ENCODE measurements around the gene UBE2V1.

The UBE2V1 gene

GRCh38 chr20:50056951-50057713 lies 55.8 kb downstream of the UBE2V1 start:
- TF ChIP-seq GATA2 (IDR thresholded peaks at IDR 0.05; ENCODE audit: low read depth, low read length) (no peak), GATA3 (IDR thresholded peaks at IDR 0.05; ENCODE audit: low read depth, low read length) (no peak)

GRCh38 chr20:50056408-50056926 lies 56.5 kb downstream of the UBE2V1 start:
- TF ChIP-seq GATA2 (IDR thresholded peaks at IDR 0.05; ENCODE audit: low read depth, low read length) (no peak), GATA3 (IDR thresholded peaks at IDR 0.05; ENCODE audit: low read depth, low read length) (no peak)

GRCh38 chr20:50055524-50056083 lies 57.3 kb downstream of the UBE2V1 start:
- TF ChIP-seq GATA3 (IDR thresholded peaks at IDR 0.05; ENCODE audit: low read depth, low read length) = no peak
- no peak for TF ChIP-seq GATA2 (IDR thresholded peaks at IDR 0.05; ENCODE audit: low read depth, low read length)

- TF ChIP-seq GATA2 (IDR thresholded peaks at IDR 0.05; ENCODE audit: low read depth, low read length) (0 out of 2 replicates have a peak, but pooled peaks have one; percentile 34), GATA3 (IDR thresholded peaks at IDR 0.05; ENCODE audit: low read depth, low read length) (no peak)
Observed at GRCh38 chr20:50054626-50055511, 58.1 kb downstream of the UBE2V1 start.

- TF ChIP-seq GATA2 (IDR thresholded peaks at IDR 0.05; ENCODE audit: low read depth, low read length) (no peak), GATA3 (IDR thresholded peaks at IDR 0.05; ENCODE audit: low read depth, low read length) (no peak)
Observed at GRCh38 chr20:50054231-50054547, 58.8 kb downstream of the UBE2V1 start.

- TF ChIP-seq GATA3 (IDR thresholded peaks at IDR 0.05; ENCODE audit: low read depth, low read length) = no peak
- TF ChIP-seq GATA2 (IDR thresholded peaks at IDR 0.05; ENCODE audit: low read depth, low read length) = no peak
Observed at GRCh38 chr20:50053362-50054230, 59.4 kb downstream of the UBE2V1 start.

GRCh38 chr20:50052550-50053361 lies 60.2 kb downstream of the UBE2V1 start:
- TF ChIP-seq GATA3 (IDR thresholded peaks at IDR 0.05; ENCODE audit: low read depth, low read length) (no peak), GATA2 (IDR thresholded peaks at IDR 0.05; ENCODE audit: low read depth, low read length) (no peak)

- TF ChIP-seq GATA2 (IDR thresholded peaks at IDR 0.05; ENCODE audit: low read depth, low read length) (no peak), GATA3 (IDR thresholded peaks at IDR 0.05; ENCODE audit: low read depth, low read length) (no peak)
Observed at GRCh38 chr20:50050660-50051308, 62.2 kb downstream of the UBE2V1 start.

GRCh38 chr20:50050214-50050613 lies 62.7 kb downstream of the UBE2V1 start:
- TF ChIP-seq GATA2 (IDR thresholded peaks at IDR 0.05; ENCODE audit: low read depth, low read length) (no peak), GATA3 (IDR thresholded peaks at IDR 0.05; ENCODE audit: low read depth, low read length) (no peak)

- TF ChIP-seq GATA2 (IDR thresholded peaks at IDR 0.05; ENCODE audit: low read depth, low read length) (no peak), GATA3 (IDR thresholded peaks at IDR 0.05; ENCODE audit: low read depth, low read length) (no peak)
Observed at GRCh38 chr20:50049442-50050026, 63.4 kb downstream of the UBE2V1 start.

GRCh38 chr20:50048420-50049166 lies 64.4 kb downstream of the UBE2V1 start:
- TF ChIP-seq GATA3 (IDR thresholded peaks at IDR 0.05; ENCODE audit: low read depth, low read length) (no peak), GATA2 (IDR thresholded peaks at IDR 0.05; ENCODE audit: low read depth, low read length) (no peak)

Data from SH-SY5Y (cell line).